GM12878 (cell line): ENCODE results near the gene PLB1. TPM values are rescaled to one million over a fixed set of nuclear protein-coding genes. Genes with fewer than 3 reads are reported as not detected.

Experiments
- ATAC-seq: fragments of 200-7000 bp; cut with Tn5 transposase; 3 replicates; pipeline ENCODE4 v1.9.1; 2020; ENCODE audit warnings: mild to moderate bottlenecking, moderate library complexity
- BruUV-seq: library from RNA; stranded (reverse); fragments of 400-500 nt; replicated peaks from 2 replicates; lab custom pipeline; 2021; lab: Mats Ljungman, UMichigan
- CTCF ChIA-PET: fragments of 300-600 bp; sonication (Branson Sonifier 250); formaldehyde crosslinking; extraction: SDS; loops from one replicate; lab custom pipeline; 2021; ENCODE audit warnings: inconsistent platforms; lab: Yijun Ruan, JAX
- POLR2A ChIA-PET: fragments of 350-600 bp; formaldehyde crosslinking; extraction: SDS; loops from one replicate; lab custom pipeline; 2021; ENCODE audit warnings: inconsistent platforms; lab: Charles Lee
- RAD21 ChIA-PET: fragments of 300-600 bp; sonication (Branson Sonifier 250); formaldehyde crosslinking; loops from one replicate; lab custom pipeline; 2023; ENCODE audit warnings: antibody characterized with exemption; ENCODE audit not compliant: unreplicated experiment; lab: Charles Lee
- SMC1A ChIA-PET: fragments of 300-600 bp; sonication (Branson Sonifier 250); formaldehyde crosslinking; loops from one replicate; lab custom pipeline; 2023; ENCODE audit not compliant: unreplicated experiment, uncharacterized antibody; lab: Charles Lee
- DNase-seq: peaks from one replicate; pipeline ENCODE4 v3.0.0-alpha.2; 2011; ENCODE audit warnings: low read depth, low spot score
- FAIRE-seq: peaks from 3 replicates; lab custom pipeline; 2011; peaks lifted over from hg19 to GRCh38; lab: Jason Lieb, UNC
- H2AFZ ChIP-seq: 2 replicates; pipeline ENCODE4 v1.6.0; 2011; ENCODE audit warnings: low read depth, low read length, control low read depth; ENCODE audit not compliant: control insufficient read depth
- H3K27ac ChIP-seq: 2 replicates; pipeline ENCODE4 v1.5.1; 2011; ENCODE audit warnings: control low read depth; ENCODE audit not compliant: control insufficient read depth, insufficient read depth
- H3K27me3 ChIP-seq, 2 experiments: replicated peaks in 1 of 2; 2 replicates each; pipeline versions ENCODE4 v1.6.0 to v1.6.1; 2011; ENCODE audit warnings: low read length in 1 of 2; ENCODE audit not compliant: control insufficient read depth in 2 of 2, insufficient read depth in 2 of 2
- H3K36me3 ChIP-seq, 2 experiments: 2 replicates each; pipeline ENCODE4 v1.5.1; 2011; ENCODE audit warnings: low read length in 1 of 2; ENCODE audit not compliant: control insufficient read depth in 2 of 2, insufficient read depth in 2 of 2
- H3K4me1 ChIP-seq: 2 replicates; pipeline ENCODE4 v1.6.1; 2011; ENCODE audit warnings: mild to moderate bottlenecking, low read length, moderate library complexity, mixed read lengths; ENCODE audit not compliant: control insufficient read depth, insufficient read depth
- H3K4me2 ChIP-seq: 2 replicates; pipeline ENCODE4 v1.6.0; 2011; ENCODE audit warnings: control low read depth; ENCODE audit not compliant: control insufficient read depth, insufficient read depth
- H3K4me3 ChIP-seq: fragments of 200-600 bp; sonication (generic); 2 replicates; pipeline ENCODE4 v1.5.1; 2016
- H3K79me2 ChIP-seq: 2 replicates; pipeline ENCODE4 v1.6.0; 2011; ENCODE audit warnings: low read length; ENCODE audit not compliant: control insufficient read depth, insufficient read depth
- H3K9ac ChIP-seq: 2 replicates; pipeline ENCODE4 v1.8.0; 2011; ENCODE audit warnings: low read length, control low read depth, mixed read lengths; ENCODE audit not compliant: control insufficient read depth, insufficient read depth
- H3K9me3 ChIP-seq: replicated peaks from 3 replicates; pipeline ENCODE4 v1.5.1; 2011; ENCODE audit warnings: mild to moderate bottlenecking, low read length; ENCODE audit not compliant: control insufficient read depth, insufficient read depth
- H4K20me1 ChIP-seq: 2 replicates; pipeline ENCODE4 v1.6.0; 2011; ENCODE audit not compliant: control insufficient read depth, insufficient read depth
- BACH1 ChIP-seq: fragments of 450-650 bp; IDR thresholded peaks from 2 replicates; pipeline ENCODE4 v1.6.1; 2017; ENCODE audit warnings: mild to moderate bottlenecking, borderline replicate concordance
- BCL11A ChIP-seq: IDR thresholded peaks from 2 replicates; pipeline ENCODE4 v1.6.1; 2011; ENCODE audit warnings: low read depth, low read length
- BMI1 ChIP-seq: fragments of 450-650 bp; IDR thresholded peaks from 2 replicates; pipeline ENCODE4 v1.6.1; 2016; ENCODE audit warnings: mild to moderate bottlenecking, moderate library complexity, borderline replicate concordance
- CBX3 ChIP-seq: fragments of 200-600 bp; sonication (generic); IDR thresholded peaks from 2 replicates; pipeline ENCODE4 v1.6.1; 2016; ENCODE audit warnings: low read depth, borderline replicate concordance
- CBX5 ChIP-seq: sonication (generic); IDR thresholded peaks from 2 replicates; pipeline ENCODE4 v1.6.1; 2016; ENCODE audit warnings: low read depth, moderate library complexity, mild to moderate bottlenecking, inconsistent platforms
- GABPA ChIP-seq: IDR thresholded peaks from 2 replicates; pipeline ENCODE4 v1.6.1; 2014; ENCODE audit warnings: antibody characterized with exemption, low read depth, mild to moderate bottlenecking, inconsistent platforms
- HDGF ChIP-seq: fragments of 450-650 bp; IDR thresholded peaks from 2 replicates; pipeline ENCODE4 v1.6.1; 2016; ENCODE audit warnings: antibody characterized with exemption
- JUND ChIP-seq: IDR thresholded peaks from 2 replicates; pipeline ENCODE4 v1.6.1; 2012; ENCODE audit warnings: low read depth, mild to moderate bottlenecking, low read length, improper control_type of control experiment, moderate library complexity
- NFYA ChIP-seq: IDR thresholded peaks from 2 replicates; pipeline ENCODE4 v1.6.1; 2011; ENCODE audit warnings: low read depth, mild to moderate bottlenecking, low read length, improper control_type of control experiment, borderline replicate concordance
- SMAD1 ChIP-seq: fragments of 450-650 bp; IDR thresholded peaks from 2 replicates; pipeline ENCODE4 v1.6.1; 2018; ENCODE audit warnings: mild to moderate bottlenecking, low read depth; ENCODE audit not compliant: partially characterized antibody
- STAT3 ChIP-seq: IDR thresholded peaks from 2 replicates; pipeline ENCODE4 v1.6.1; 2011; ENCODE audit warnings: low read depth, low read length, improper control_type of control experiment
- YY1 ChIP-seq: IDR thresholded peaks from 2 replicates; pipeline ENCODE4 v1.6.1; 2011; ENCODE audit warnings: low read depth, mild to moderate bottlenecking, low read length
- ZBED1 ChIP-seq: IDR thresholded peaks from 2 replicates; pipeline ENCODE4 v1.6.1; 2016; ENCODE audit warnings: borderline replicate concordance
- ZZZ3 ChIP-seq: IDR thresholded peaks from 2 replicates; pipeline ENCODE4 v1.6.1; 2011; ENCODE audit warnings: low read depth; ENCODE audit not compliant: control insufficient read depth, insufficient read length
- WGBS: methylation state at CpG from one replicate; pipeline ENCODE4 v1.1.6; 2016; ENCODE audit warnings: low lambda C conversion rate; ENCODE audit not compliant: insufficient replicate concordance, insufficient coverage; ENCODE audit errors: missing lambda C conversion rate; 5-methylcytosine and 5-hydroxymethylcytosine counted together
- in situ Hi-C: fragments of 300-500 bp; cut with MboI; formaldehyde crosslinking; loops from 9 replicates; pipeline ENCODE4 v1.14.3; 2018; ENCODE audit warnings: mixed read lengths
- intact Hi-C: fragments of 100-400 bp; cut with micrococcal nuclease; formaldehyde crosslinking; loops from one replicate; pipeline ENCODE4 v1.14.2; 2022; ENCODE audit not compliant: unreplicated experiment
- polyA plus RNA-seq, 11 experiments: library from polyadenylated mRNA; depleted of rRNA in 4 of 11; unstranded in 6 of 11; stranded (reverse) in 5 of 11; fragments of >200 nt; fragmentation: Nextera tagmentation in 4 of 11; fragmentation: Illumina TruSeq in 1 of 11; extraction: Ambion mirVana in 4 of 11; extraction: Trizol in 1 of 11; gene quantifications; 1 replicate in 1 of 11; 2 replicates in 10 of 11; pipeline versions ENCODE4 v1.2.1 to v1.2.3, GENCODE V29; 2011 to 2016; ENCODE audit warnings: inconsistent platforms in 2 of 11, missing spikeins in 2 of 11, low read depth in 1 of 11
- total RNA-seq, 4 experiments: library from RNA; depleted of rRNA in 3 of 4; stranded (reverse); fragments of >200 nt in 3 of 4; fragmentation: Illumina TruSeq in 1 of 4; extraction: Trizol in 1 of 4; gene quantifications; 2 replicates each; pipeline versions ENCODE4 v1.2.1 to v1.2.3, GENCODE V29; 2013 to 2021
- TF ChIP-seq, protein P1 (sequence below): IDR thresholded peaks from 2 replicates; pipeline ENCODE4 v1.6.1; 2011; ENCODE audit warnings: borderline replicate concordance, low read depth, mild to moderate bottlenecking, moderate library complexity, mixed read lengths, low read length; ENCODE audit not compliant: insufficient read depth; ENCODE audit errors: extremely low read length

Gene PLB1
- total and polyA plus RNA-seq, 10 of the 15 experiments (the other 5 are each of a cell fraction or from before 2014, with no cell fraction given): 0.03 to 0.49 (median 0.28) TPM

GRCh38 chr2:28687171-28687570 is 191.3 kb downstream of the PLB1 start:
- no peak overlapping the region for H3K4me2 ChIP-seq
- POLR2A ChIA-PET: no interaction called here
- no peak for ATAC-seq

GRCh38 chr2:28687640-28688385 is 192.0 kb downstream of the PLB1 start:
- ChIA-PET CTCF (interaction anchor here (0.6 to 1.5 kb wide), 2 partner anchors 10 to 60 kb away, joined by 3 read pairs; no protein-coding TSS in a partner anchor), SMC1A (interaction anchor here (1.5 kb wide), 1 partner anchor 17 kb away, joined by 3 read pairs; no protein-coding TSS in a partner anchor), RAD21 (no interaction called here), POLR2A (interaction anchor here (0.7 kb wide), 1 partner anchor 1063 kb away, joined by 7 read pairs; no protein-coding TSS in a partner anchor)
- no peaks in the 10 kb centered on the region for H3K9me3 ChIP-seq
- no peak for DNase-seq
- no peak overlapping the region for H3K4me2 ChIP-seq
- H4K20me1 ChIP-seq: no peaks in the 10 kb centered on the region
- H3K27ac ChIP-seq: no peak overlapping the region
- no peak for FAIRE-seq
- no peak overlapping the region for H3K9ac ChIP-seq
- BruUV-seq: no TSS peak
- no peaks in the 10 kb centered on the region for H3K27me3 ChIP-seq
- no peak for ATAC-seq
- no peaks in the 10 kb centered on the region for H3K79me2 ChIP-seq
- intact Hi-C loops: no loop called here
- TF ChIP-seq BACH1 (no peak), ZBED1 (no peak), STAT3 (no peak), NFYA (no peak), YY1 (no peak), JUND (no peak), BMI1 (no peak), ZZZ3 (no peak), SMAD1 (no peak), BCL11A (no peak), GABPA (no peak), HDGF (no peak), CBX3 (no peak), CBX5 (no peak)
- TF ChIP-seq, protein P1, sequence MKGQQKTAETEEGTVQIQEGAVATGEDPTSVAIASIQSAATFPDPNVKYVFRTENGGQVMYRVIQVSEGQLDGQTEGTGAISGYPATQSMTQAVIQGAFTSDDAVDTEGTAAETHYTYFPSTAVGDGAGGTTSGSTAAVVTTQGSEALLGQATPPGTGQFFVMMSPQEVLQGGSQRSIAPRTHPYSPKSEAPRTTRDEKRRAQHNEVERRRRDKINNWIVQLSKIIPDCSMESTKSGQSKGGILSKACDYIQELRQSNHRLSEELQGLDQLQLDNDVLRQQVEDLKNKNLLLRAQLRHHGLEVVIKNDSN: no peak
- H3K4me1 ChIP-seq: no peaks in the 10 kb centered on the region
- no peak overlapping the region for H3K4me3 ChIP-seq
- no peaks in the 10 kb centered on the region for H3K36me3 ChIP-seq
- WGBS: 72% methylated on average over 7 of the region's 7 CpGs
- in situ Hi-C loops: no loop called here
- no peak overlapping the region for H2AFZ ChIP-seq

More at GRCh38 chr2:28687171-28687570, 191.3 kb downstream of the PLB1 start:
- no peaks in the 10 kb centered on the region for H3K9me3 ChIP-seq
- H3K27me3 ChIP-seq: no peaks in the 10 kb centered on the region
- H3K36me3 ChIP-seq: no peaks in the 10 kb centered on the region
- H3K4me1 ChIP-seq: no peaks in the 10 kb centered on the region; the same call in 1 of the 2 replicates
- TF ChIP-seq YY1 (no peak), CBX3 (no peak)
- ChIA-PET CTCF (interaction anchor here (0.6 to 1.5 kb wide), 2 partner anchors 10 to 61 kb away, joined by 3 read pairs; no protein-coding TSS in a partner anchor), RAD21 (no interaction called here), SMC1A (interaction anchor here (1.5 kb wide), 1 partner anchor 16 kb away, joined by 3 read pairs; no protein-coding TSS in a partner anchor)
- H3K9ac ChIP-seq: no peak overlapping the region
- DNase-seq (no peak), FAIRE-seq (no peak)
- in situ Hi-C loops: no loop called here
- no peaks in the 10 kb centered on the region for H3K79me2 ChIP-seq
- no peak overlapping the region for H3K4me3 ChIP-seq
- intact Hi-C loops: no loop called here
- H3K27ac ChIP-seq: no peak overlapping the region
- no peak overlapping the region for H2AFZ ChIP-seq
- H4K20me1 ChIP-seq: no peaks in the 10 kb centered on the region
- no TSS peak for BruUV-seq
